Activated naive CD8-positive, alpha-beta T cell (primary cell): ENCODE measurements around the gene SLC38A10.

ENCODE experiments used
- H3K27ac Mint-ChIP-seq: one replicate; pipeline ENCODE4 v1.8.0; 2021; ENCODE audit warnings: mixed read lengths
- H3K27me3 Mint-ChIP-seq: one replicate; pipeline ENCODE4 v1.8.0; 2021; ENCODE audit warnings: mixed read lengths
- H3K36me3 Mint-ChIP-seq: one replicate; pipeline ENCODE4 v1.8.0; 2021; ENCODE audit warnings: mixed read lengths
- H3K4me1 Mint-ChIP-seq: one replicate; pipeline ENCODE4 v1.8.0; 2021; ENCODE audit warnings: low read depth, mixed read lengths
- H3K4me3 Mint-ChIP-seq: one replicate; pipeline ENCODE4 v1.8.0; 2021; ENCODE audit warnings: mild to moderate bottlenecking, mixed read lengths
- H3K9me3 Mint-ChIP-seq: one replicate; pipeline ENCODE4 v1.8.0; 2021; ENCODE audit warnings: low read depth, mixed read lengths

SLC38A10 gene

DNA sequence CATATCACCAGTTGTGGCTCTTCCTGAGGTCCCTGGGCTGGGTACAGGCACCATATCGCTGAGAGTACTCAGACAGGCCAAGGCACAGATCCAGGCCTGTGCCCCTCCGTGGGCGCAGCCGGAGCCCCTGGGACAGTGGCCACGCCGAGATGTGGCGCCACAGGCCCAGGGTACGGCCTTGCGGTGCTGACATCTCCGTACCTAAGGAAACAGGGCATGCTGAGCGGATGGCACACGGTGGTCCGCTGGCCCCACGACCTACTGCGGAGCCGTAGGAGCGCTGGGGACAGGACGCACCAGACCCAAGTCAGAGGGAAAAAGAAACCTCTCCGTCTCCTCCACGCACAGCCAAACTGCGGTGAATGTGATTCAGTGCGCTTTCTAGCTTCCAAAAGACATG is 29.5 kb downstream of the SLC38A10 start:
- no peak overlapping the region for H3K4me3 Mint-ChIP-seq
- peaks cover 4% of the 10 kb centered on the region for H3K4me1 Mint-ChIP-seq
- H3K27me3 Mint-ChIP-seq = no peaks in the 10 kb centered on the region
- no peak overlapping the region for H3K27ac Mint-ChIP-seq
- peaks cover 2% of the 10 kb centered on the region for H3K36me3 Mint-ChIP-seq
- H3K9me3 Mint-ChIP-seq = no peaks in the 10 kb centered on the region

DNA sequence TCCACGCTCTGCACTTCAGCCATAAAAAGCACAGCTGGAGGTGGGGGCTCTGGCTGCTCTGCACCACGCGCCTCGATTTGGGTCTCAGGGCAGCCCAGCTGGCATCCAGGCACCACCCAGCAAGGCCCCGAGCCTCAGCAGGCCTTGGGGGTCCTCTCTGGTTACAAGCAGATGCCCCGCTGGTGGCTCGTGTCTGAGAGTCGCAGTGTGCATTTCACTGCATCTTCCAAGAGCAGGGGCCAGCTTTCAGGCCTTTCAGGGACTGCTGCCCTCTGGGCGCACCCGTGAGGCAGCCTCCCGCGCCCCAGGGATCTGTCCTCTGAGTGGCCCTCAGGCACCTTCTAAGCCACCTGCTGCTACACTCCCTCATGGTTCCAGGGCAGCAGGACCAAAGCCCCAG is 30.5 kb downstream of the SLC38A10 start:
- Mint-ChIP-seq H3K36me3 (peaks cover 2% of the 10 kb centered on the region), H3K4me3 (no peak overlapping the region), H3K4me1 (peaks cover 4% of the 10 kb centered on the region)

DNA sequence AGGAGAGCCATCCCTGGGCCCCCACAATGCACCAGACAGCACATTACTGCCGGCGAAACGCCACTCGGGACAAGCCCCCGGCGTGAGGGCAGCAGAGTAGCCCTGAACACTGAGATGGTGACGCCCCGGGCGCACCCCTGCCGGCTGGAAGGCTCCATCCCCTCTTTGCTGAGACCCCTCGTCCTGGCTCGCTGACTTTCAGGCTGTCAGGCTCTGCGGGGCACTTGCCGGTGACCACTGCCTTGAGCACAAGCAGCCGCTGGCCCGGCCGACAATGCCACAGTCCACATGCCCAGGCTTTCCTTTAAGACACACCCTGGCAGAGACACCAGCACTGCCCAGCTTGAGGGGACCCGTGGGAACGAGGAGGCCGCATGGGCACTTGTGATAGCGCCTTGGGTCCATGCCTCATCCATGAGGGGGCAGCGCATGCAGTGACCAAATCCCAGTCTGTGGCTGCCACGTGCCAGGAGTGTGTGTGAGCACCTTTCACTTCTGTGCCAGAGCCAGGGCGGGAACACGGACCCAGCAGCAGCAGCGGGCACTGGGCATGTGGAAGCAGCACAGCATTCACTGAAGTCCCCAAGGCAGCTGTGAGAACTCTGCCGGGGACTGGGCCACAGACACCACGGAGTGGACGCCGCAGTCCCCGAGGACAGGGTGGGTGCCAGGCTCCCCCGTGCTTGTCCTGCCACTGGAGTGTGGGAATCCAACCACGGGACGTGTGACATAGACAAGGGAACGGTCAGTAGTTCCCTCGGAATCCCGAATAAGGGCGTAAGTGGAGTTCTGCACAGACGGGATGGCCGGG is 31.5 kb downstream of the SLC38A10 start:
- Mint-ChIP-seq H3K4me3 (no peak overlapping the region), H3K27ac (no peak overlapping the region), H3K9me3 (no peaks in the 10 kb centered on the region), H3K36me3 (peaks cover 2% of the 10 kb centered on the region), H3K4me1 (peaks cover 4% of the 10 kb centered on the region), H3K27me3 (no peaks in the 10 kb centered on the region)

More for the DNA sequence above, 30.5 kb downstream of the SLC38A10 start:
- no peak overlapping the region for H3K27ac Mint-ChIP-seq
- no peaks in the 10 kb centered on the region for H3K9me3 Mint-ChIP-seq
- no peaks in the 10 kb centered on the region for H3K27me3 Mint-ChIP-seq

DNA sequence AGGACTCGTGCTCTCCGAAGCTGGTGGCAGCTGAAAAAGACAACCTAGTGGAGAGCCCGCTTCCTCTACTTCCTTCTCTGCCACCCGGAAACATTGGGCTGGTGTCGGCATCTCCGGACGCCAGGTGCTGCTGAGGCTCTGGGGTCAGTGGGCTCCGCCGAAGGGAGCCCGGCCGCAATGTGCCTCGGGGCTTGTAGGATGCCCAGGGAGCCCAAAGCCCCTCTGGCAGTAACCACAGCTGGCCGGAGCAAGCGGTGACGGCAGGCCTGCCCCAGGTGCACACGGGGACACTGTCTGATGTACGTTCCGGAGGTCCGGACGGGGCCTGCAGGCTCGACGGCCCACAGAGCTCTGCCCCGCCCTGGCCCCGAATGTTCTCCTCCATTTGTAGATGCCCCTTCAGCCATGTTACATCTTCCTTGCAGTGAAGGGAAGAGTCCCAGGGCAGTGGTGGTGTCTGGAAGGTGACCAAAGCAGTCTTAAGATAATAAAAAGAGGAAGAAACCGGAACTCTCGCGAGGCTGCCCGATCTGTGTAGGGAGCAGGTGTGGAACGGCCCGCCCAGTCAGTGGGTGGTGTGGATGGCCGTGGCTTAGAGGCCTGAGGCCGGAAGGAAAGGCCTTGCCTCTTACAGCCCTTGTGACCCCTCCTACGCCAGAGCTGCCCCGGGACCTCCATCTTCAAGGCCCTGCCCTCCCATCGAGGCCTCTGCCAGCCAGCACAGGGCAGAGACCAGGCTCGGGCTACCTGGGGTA is 33.3 kb downstream of the SLC38A10 start:
- no peaks in the 10 kb centered on the region for H3K36me3 Mint-ChIP-seq

DNA sequence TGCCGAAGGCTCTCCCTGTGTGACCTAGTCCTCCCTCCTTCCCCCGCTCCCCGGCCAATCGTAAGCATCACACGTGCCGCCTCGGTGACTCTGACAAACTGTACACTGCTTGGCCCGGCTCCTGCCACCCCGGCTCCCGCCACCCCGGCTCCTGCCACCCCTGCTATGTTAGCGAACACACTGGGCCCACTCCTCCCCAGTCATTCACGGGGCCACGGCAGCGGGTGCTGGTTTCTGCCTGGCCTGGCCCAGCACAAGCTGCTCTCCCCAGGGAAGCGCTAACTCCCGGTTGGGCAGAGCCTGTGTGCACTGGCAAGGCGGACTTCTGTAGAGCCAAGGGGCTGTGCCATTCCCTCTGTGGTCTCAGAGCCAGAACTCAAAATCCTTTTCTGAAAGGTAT is 34.0 kb downstream of the SLC38A10 start:
- Mint-ChIP-seq H3K27ac (no peak overlapping the region), H3K4me1 (no peaks in the 10 kb centered on the region), H3K36me3 (no peaks in the 10 kb centered on the region)

More for the DNA sequence above, 33.3 kb downstream of the SLC38A10 start:
- no peaks in the 10 kb centered on the region for H3K9me3 Mint-ChIP-seq
- H3K27ac Mint-ChIP-seq = no peak overlapping the region
- H3K4me1 Mint-ChIP-seq = no peaks in the 10 kb centered on the region
- no peak overlapping the region for H3K4me3 Mint-ChIP-seq
- no peaks in the 10 kb centered on the region for H3K27me3 Mint-ChIP-seq

DNA sequence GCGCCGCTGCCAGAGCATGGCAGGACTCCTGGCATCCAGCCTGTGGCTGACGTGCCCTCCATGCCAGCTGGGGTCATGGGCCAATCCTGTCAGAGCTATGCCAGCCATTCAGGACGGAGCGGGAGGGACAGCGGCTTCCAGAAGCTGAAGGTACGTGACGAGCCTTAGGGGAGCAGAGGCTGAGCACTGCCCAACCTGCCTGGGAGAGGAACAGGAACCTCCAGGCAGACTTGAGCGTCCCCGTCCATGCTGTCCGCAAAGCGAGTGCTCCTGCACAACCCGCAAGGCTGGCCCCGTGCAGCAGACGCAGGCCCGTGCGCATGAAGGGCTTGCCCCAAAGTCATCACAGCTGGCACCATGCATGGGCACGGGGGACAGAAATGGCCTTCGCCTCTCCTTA is 34.5 kb downstream of the SLC38A10 start:
- Mint-ChIP-seq H3K27ac (no peak overlapping the region), H3K36me3 (no peaks in the 10 kb centered on the region), H3K4me1 (no peaks in the 10 kb centered on the region)

More for the DNA sequence above, 34.0 kb downstream of the SLC38A10 start:
- Mint-ChIP-seq H3K9me3 (no peaks in the 10 kb centered on the region), H3K27me3 (no peaks in the 10 kb centered on the region), H3K4me3 (no peak overlapping the region)

DNA sequence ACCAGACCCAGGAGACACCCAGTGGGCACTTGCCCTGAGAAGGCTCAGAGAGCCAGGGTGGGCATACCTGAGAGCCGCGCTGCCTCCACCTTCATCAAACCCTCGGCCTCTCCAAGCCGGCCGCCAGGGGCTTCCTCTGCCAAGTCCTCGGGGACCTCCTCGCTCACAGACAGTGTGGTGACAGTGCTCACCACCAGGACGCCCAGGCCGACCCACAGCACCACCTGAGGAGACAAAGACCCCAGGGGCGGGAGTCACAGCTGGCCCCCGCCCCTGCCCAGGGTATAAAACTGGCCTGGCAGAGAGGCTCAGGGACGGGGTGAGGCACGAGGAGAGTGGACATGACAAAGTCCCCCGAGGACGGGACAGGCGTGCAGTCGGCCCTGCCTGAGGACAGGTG is 34.9 kb downstream of the SLC38A10 start:
- H3K4me1 Mint-ChIP-seq = no peaks in the 10 kb centered on the region
- H3K27me3 Mint-ChIP-seq = no peaks in the 10 kb centered on the region
- no peak overlapping the region for H3K27ac Mint-ChIP-seq
- H3K4me3 Mint-ChIP-seq = no peak overlapping the region
- no peaks in the 10 kb centered on the region for H3K36me3 Mint-ChIP-seq
- no peaks in the 10 kb centered on the region for H3K9me3 Mint-ChIP-seq

More for the DNA sequence above, 34.5 kb downstream of the SLC38A10 start:
- H3K27me3 Mint-ChIP-seq = no peaks in the 10 kb centered on the region
- H3K4me3 Mint-ChIP-seq = no peak overlapping the region
- no peaks in the 10 kb centered on the region for H3K9me3 Mint-ChIP-seq

DNA sequence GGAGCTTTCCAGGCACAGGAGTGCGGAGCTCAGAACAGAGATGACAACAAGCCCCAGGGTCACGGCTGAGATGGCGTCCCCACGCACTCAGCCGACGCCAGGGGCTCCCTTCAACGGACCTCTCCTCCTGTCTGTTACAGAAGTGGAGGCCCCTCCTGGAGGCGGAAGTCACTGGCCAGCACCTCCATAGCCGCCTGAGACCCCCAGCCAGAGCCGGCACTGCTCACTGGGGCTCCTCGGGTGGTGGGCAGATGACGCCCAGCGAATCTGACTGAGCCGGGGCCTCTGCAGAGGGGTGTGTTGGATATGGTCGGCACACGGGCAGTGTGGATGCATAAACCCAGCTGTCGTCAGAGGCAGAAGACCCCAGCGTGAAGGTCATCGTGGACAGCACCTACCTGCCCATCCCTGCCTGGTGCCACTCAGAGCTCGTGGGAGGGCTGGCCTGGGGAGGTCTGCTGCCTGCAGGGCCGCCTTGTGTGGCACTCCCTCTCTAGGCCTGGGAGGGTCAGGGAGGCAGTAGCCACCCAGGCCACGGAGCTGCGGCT is 36.0 kb downstream of the SLC38A10 start:
- Mint-ChIP-seq H3K27me3 (no peaks in the 10 kb centered on the region), H3K9me3 (no peaks in the 10 kb centered on the region), H3K27ac (no peak overlapping the region), H3K36me3 (no peaks in the 10 kb centered on the region), H3K4me1 (no peaks in the 10 kb centered on the region), H3K4me3 (no peak overlapping the region)

DNA sequence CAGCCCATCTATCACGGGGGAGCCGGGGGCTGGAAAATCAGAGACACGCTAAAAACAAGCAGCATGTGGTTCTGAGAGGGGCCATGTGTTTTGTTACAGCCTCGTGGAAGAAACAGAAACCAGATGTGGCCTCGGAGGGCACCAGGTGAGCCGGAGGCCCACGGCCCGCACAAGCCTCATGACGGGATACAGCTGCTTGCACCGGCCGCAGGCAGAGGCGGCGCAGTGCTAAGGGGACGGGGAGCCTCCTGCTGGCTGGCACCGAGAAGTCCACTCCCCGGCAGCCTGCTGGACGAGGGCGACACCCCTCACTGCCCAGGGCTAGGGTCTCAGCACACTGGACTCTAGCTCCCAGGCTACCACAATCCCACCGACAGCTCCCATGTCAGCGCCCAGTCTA is 36.8 kb downstream of the SLC38A10 start:
- H3K27ac Mint-ChIP-seq = no peak overlapping the region
- H3K36me3 Mint-ChIP-seq = peaks cover 2% of the 10 kb centered on the region
- no peak overlapping the region for H3K4me3 Mint-ChIP-seq

DNA sequence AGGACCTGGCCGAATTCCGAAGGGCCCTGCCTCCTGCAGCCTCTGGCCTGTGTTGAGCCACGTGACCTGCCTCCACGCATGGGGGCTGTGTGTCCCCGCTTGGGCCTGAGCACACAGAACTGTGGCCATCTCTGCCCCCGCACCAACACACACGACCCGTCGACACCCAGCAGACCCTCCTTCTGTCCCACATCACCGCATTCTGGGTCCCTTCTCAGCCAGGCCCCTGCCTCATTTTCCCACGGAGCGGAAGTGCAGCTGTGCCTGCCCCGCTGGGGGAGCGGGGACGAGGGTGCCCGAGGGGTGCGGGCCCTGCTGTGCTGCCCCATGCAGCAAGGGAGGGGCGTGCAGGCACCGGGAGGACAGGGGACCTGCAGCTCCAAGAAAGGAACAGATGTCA is 37.6 kb downstream of the SLC38A10 start:
- H3K27ac Mint-ChIP-seq = no peak overlapping the region
- no peaks in the 10 kb centered on the region for H3K9me3 Mint-ChIP-seq
- no peaks in the 10 kb centered on the region for H3K27me3 Mint-ChIP-seq
- peaks cover 5% of the 10 kb centered on the region for H3K36me3 Mint-ChIP-seq
- no peak overlapping the region for H3K4me3 Mint-ChIP-seq
- peaks cover 10% of the 10 kb centered on the region for H3K4me1 Mint-ChIP-seq

More for the DNA sequence above, 36.8 kb downstream of the SLC38A10 start:
- Mint-ChIP-seq H3K4me1 (peaks cover 7% of the 10 kb centered on the region), H3K9me3 (no peaks in the 10 kb centered on the region), H3K27me3 (no peaks in the 10 kb centered on the region)

DNA sequence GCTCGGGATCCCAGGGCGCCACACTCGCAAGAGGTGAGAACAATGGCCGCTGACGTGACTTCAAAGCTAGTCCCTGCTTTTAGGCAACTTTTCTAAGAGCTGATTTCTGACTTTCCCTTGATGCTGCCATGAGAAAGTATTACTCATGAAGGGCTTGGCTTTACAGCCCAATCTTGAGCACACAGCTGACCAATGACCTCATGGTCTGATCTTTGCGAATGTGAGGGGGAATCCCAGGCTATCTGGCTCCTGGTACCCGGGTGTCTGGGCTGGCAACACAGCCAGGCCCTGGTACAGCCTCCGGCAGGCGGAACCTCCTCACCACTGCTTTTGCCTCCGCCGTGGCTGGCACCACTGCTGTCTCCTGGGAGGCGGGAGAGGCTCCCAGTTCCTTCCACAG is 38.5 kb downstream of the SLC38A10 start:
- Mint-ChIP-seq H3K36me3 (peaks cover 5% of the 10 kb centered on the region), H3K4me1 (peaks cover 10% of the 10 kb centered on the region), H3K9me3 (no peaks in the 10 kb centered on the region), H3K27ac (no peak overlapping the region), H3K4me3 (no peak overlapping the region), H3K27me3 (no peaks in the 10 kb centered on the region)

DNA sequence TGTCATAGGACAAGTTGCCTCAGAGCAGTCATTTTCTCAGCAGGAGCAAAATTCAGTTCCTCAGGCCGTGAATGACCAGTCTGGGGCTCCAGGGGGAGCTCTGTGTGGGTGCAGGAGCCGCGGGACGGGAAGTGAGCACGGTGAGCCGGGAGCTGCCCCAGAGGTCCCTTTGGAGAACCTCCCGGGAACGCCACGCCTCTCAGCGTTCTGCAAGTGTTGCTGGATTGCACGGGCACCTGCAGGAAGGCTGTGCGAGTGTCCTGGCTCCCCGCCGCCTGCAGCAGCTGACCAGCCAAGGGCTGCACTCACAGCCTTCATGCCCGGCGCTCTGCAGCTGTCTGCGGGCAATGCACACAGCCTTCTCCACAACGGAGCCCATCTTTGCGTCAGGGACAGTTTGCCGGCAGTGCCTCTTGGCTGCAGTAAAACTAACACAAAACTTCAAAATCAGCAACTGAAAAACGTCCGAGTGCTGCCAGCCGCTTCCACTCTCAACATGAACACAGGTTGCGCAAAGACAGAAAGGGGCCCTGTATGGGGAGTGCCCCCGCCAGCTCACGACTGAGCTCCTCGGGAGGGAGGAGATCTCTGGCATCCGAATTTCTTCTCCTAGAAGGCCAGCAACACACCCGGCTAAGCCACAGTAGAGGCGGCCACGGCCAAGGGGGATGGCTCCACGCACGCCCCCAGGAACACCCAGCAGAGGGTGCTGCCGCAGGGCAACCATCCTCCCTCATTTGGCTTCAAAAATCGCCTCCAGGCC is 40.0 kb downstream of the SLC38A10 start:
- Mint-ChIP-seq H3K27me3 (no peaks in the 10 kb centered on the region), H3K4me3 (no peak overlapping the region), H3K27ac (no peak overlapping the region), H3K4me1 (peaks cover 12% of the 10 kb centered on the region), H3K36me3 (peaks cover 5% of the 10 kb centered on the region), H3K9me3 (no peaks in the 10 kb centered on the region)

DNA sequence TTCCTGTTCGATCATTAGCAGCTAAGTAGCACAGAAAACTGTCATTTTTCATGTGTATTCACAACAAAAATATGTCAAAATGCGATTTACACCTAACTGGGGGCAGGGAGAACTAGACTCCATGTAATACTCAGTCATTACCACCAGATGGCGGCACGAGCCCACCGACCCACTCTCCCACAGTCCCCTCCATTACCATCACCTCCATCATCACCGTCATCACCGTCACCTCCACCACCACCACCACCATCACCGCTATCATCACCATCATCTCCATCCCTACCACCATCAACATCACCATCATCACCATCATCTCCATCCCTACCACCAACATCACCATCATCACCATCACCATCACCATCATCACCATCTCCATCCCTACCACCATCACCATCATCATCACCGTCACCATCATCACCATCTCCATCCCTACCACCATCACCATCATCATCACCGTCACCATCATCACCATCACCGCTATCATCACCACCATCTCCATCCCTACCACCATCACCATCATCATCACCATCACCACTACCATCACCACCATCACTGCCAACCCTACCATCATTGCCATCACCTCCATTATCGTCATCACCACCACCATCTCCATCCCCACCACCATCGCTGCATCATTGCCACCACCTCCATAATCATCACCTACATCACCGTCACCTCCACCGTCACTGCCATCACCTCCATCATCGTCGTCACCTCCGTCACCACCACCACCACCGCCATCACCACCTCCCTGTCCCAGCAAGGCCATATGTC is 41.6 kb downstream of the SLC38A10 start:
- H3K27ac Mint-ChIP-seq = peak overlapping the region; percentile 46

DNA sequence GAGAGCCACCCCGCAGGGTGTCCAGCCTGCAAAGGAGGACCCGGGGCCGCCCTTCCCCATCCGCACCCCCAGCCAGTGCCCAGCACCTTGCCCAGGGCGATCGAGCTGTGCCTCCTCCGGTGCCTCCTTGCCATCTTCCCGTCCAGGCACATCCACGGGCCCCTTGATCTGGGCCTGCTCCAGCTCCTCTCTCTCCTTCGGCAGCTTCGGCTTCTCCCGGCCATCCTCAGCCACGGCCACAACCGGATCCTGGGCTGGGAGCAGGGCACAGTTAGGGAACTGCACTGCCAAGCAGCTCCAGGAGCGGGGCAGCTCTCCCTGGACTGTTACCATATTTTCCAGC is 42.1 kb downstream of the SLC38A10 start:
- H3K36me3 Mint-ChIP-seq = peaks cover 5% of the 10 kb centered on the region
- no peaks in the 10 kb centered on the region for H3K9me3 Mint-ChIP-seq
- H3K4me1 Mint-ChIP-seq = peaks cover 14% of the 10 kb centered on the region
- peak overlapping the region; percentile 30 for H3K27ac Mint-ChIP-seq
- no peak overlapping the region for H3K4me3 Mint-ChIP-seq
- H3K27me3 Mint-ChIP-seq = no peaks in the 10 kb centered on the region

More for the DNA sequence above, 41.6 kb downstream of the SLC38A10 start:
- no peaks in the 10 kb centered on the region for H3K9me3 Mint-ChIP-seq
- peaks cover 5% of the 10 kb centered on the region for H3K36me3 Mint-ChIP-seq
- peak overlapping the region; percentile 33 for H3K4me3 Mint-ChIP-seq
- H3K4me1 Mint-ChIP-seq = peaks cover 14% of the 10 kb centered on the region
- H3K27me3 Mint-ChIP-seq = no peaks in the 10 kb centered on the region
